Keratinocyte (primary cell): ENCODE results near the gene CDC42BPG.

Source experiments
- EZH2 ChIP-seq: IDR thresholded peaks from one replicate; pipeline ENCODE4 v1.6.1; 2012; ENCODE audit warnings: inconsistent platforms, mild to moderate bottlenecking, low read length, moderate library complexity
- TF ChIP-seq, protein P1 (sequence below), 3 experiments: IDR thresholded peaks in 1 of 3; conservative IDR thresholded peaks in 1 of 3; optimal IDR thresholded peaks in 1 of 3; 2 replicates in 2 of 3; 3 replicates in 1 of 3; pipeline versions ENCODE3 to v1.5.1; 2011; ENCODE audit warnings: low read length in 3 of 3, mild to moderate bottlenecking in 3 of 3, moderate library complexity in 2 of 3, control low read depth in 1 of 3, inconsistent platforms in 1 of 3; ENCODE audit not compliant: insufficient read depth in 2 of 3; ENCODE audit errors: extremely low read depth in 1 of 3

DNA sequence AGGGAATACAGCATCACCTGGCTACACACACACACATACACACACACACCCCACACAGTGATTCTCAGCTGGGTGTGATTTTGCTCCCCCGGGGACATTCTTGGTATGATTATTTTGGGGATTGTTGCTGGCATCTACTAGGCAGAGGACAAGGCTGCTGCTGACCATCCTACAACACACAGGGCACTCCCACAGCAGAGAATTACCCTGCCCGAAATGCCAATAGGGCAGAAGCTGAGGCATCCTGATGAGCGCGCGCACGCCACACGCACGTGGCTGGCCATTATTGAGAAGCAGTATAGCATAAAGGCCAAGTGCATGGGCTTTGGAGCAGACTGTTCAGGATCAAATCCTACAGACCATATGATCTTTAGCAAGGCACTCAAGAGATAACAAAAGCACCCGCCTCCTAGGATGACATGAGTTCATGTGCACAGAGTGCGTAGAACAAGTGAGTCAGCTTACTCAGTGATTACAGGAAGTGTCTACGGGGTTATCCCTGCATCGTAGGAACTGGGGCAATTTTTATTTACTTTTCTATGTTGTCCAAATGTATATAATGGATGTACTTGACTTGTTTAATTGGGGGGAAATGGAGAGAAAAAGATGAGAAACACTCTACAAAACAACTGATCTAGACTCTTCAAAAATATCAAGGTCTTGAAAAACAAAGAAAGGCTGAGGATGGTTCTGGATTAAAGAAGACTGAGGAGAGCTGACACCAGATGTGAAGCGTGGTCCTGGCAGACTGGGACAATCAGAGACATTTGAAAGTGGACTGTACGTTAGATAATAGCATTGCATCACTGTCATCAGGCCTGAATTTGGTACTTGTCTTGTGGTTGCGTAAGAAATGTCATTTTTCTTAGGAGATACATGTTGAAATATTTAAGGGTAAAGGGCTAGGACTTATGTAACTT is 41.2 kb upstream of the CDC42BPG start:
- TF ChIP-seq, protein P1, sequence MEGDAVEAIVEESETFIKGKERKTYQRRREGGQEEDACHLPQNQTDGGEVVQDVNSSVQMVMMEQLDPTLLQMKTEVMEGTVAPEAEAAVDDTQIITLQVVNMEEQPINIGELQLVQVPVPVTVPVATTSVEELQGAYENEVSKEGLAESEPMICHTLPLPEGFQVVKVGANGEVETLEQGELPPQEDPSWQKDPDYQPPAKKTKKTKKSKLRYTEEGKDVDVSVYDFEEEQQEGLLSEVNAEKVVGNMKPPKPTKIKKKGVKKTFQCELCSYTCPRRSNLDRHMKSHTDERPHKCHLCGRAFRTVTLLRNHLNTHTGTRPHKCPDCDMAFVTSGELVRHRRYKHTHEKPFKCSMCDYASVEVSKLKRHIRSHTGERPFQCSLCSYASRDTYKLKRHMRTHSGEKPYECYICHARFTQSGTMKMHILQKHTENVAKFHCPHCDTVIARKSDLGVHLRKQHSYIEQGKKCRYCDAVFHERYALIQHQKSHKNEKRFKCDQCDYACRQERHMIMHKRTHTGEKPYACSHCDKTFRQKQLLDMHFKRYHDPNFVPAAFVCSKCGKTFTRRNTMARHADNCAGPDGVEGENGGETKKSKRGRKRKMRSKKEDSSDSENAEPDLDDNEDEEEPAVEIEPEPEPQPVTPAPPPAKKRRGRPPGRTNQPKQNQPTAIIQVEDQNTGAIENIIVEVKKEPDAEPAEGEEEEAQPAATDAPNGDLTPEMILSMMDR (optimal IDR thresholded peaks at IDR 0.05 in 1 of 3, IDR thresholded peaks at IDR 0.05 in 1 of 3, conservative IDR thresholded peaks at IDR 0.05 in 1 of 3; ENCODE audit: extremely low read depth in 1 of 3, insufficient read depth in 2 of 3, low read length in 3 of 3), result no peak
- no peak for TF ChIP-seq EZH2
